ENCODE data around the gene PDE5A.

PDE5A gene

GRCh38 chr4:119626943-119627266, 1.7 kb downstream of the PDE5A start:
- Mint-ChIP-seq H3K27ac (no peak overlapping the region), H3K9me3 (ENCODE audit: low read depth) (no peaks in the 10 kb centered on the region), H3K27me3 (peaks cover 3% of the 10 kb centered on the region), H3K4me1 (ENCODE audit: low read depth) (peaks cover 17% of the 10 kb centered on the region), H3K4me3 (peak overlapping the region; percentile 87), H3K36me3 (no peaks in the 10 kb centered on the region)

GRCh38 chr4:119626420-119626819, 2.2 kb downstream of the PDE5A start:
- Mint-ChIP-seq H3K27ac (no peak overlapping the region), H3K27me3 (peaks cover 4% of the 10 kb centered on the region), H3K4me3 (peak overlapping the region; percentile 87), H3K9me3 (ENCODE audit: low read depth) (no peaks in the 10 kb centered on the region), H3K4me1 (ENCODE audit: low read depth) (peaks cover 17% of the 10 kb centered on the region), H3K36me3 (no peaks in the 10 kb centered on the region)

GRCh38 chr4:119625761-119626160, 2.8 kb downstream of the PDE5A start:
- Mint-ChIP-seq H3K27me3 (peaks cover 5% of the 10 kb centered on the region), H3K4me3 (no peak overlapping the region), H3K9me3 (ENCODE audit: low read depth) (no peaks in the 10 kb centered on the region), H3K4me1 (ENCODE audit: low read depth) (peaks cover 17% of the 10 kb centered on the region), H3K27ac (no peak overlapping the region), H3K36me3 (no peaks in the 10 kb centered on the region)

- no peak overlapping the region for H3K4me3 Mint-ChIP-seq
- H3K4me1 Mint-ChIP-seq (ENCODE audit: low read depth) = peaks cover 13% of the 10 kb centered on the region
- H3K9me3 Mint-ChIP-seq (ENCODE audit: low read depth) = no peaks in the 10 kb centered on the region
- no peak overlapping the region for H3K27ac Mint-ChIP-seq
- peaks cover 9% of the 10 kb centered on the region for H3K27me3 Mint-ChIP-seq
- no peaks in the 10 kb centered on the region for H3K36me3 Mint-ChIP-seq
These were observed 4.2 kb downstream of the PDE5A start for GRCh38 chr4:119624356-119624755.

GRCh38 chr4:119623025-119623424, 5.6 kb downstream of the PDE5A start:
- Mint-ChIP-seq H3K4me1 (ENCODE audit: low read depth) (peaks cover 8% of the 10 kb centered on the region), H3K4me3 (no peak overlapping the region), H3K36me3 (no peaks in the 10 kb centered on the region), H3K27me3 (peaks cover 10% of the 10 kb centered on the region), H3K9me3 (ENCODE audit: low read depth) (no peaks in the 10 kb centered on the region), H3K27ac (no peak overlapping the region)

GRCh38 chr4:119615068-119615719, 13.4 kb downstream of the PDE5A start:
- Mint-ChIP-seq H3K4me1 (ENCODE audit: low read depth) (no peaks in the 10 kb centered on the region), H3K9me3 (ENCODE audit: low read depth) (no peaks in the 10 kb centered on the region), H3K36me3 (peaks cover 2% of the 10 kb centered on the region), H3K27ac (no peak overlapping the region), H3K4me3 (no peak overlapping the region), H3K27me3 (peaks cover 3% of the 10 kb centered on the region)

- no peak overlapping the region for H3K4me3 Mint-ChIP-seq
- H3K27me3 Mint-ChIP-seq = peaks cover 13% of the 10 kb centered on the region
- no peaks in the 10 kb centered on the region for H3K4me1 Mint-ChIP-seq (ENCODE audit: low read depth)
- H3K27ac Mint-ChIP-seq = no peak overlapping the region
- no peaks in the 10 kb centered on the region for H3K9me3 Mint-ChIP-seq (ENCODE audit: low read depth)
- H3K36me3 Mint-ChIP-seq = no peaks in the 10 kb centered on the region
These were observed 24.3 kb downstream of the PDE5A start for GRCh38 chr4:119604266-119604665.

- no peak overlapping the region for H3K4me3 Mint-ChIP-seq
- no peaks in the 10 kb centered on the region for H3K4me1 Mint-ChIP-seq (ENCODE audit: low read depth)
- H3K27me3 Mint-ChIP-seq = peaks cover 15% of the 10 kb centered on the region
- peaks cover 4% of the 10 kb centered on the region for H3K36me3 Mint-ChIP-seq
- H3K27ac Mint-ChIP-seq = no peak overlapping the region
- H3K9me3 Mint-ChIP-seq (ENCODE audit: low read depth) = peaks cover 4% of the 10 kb centered on the region
These were observed 26.2 kb downstream of the PDE5A start for GRCh38 chr4:119602366-119602765.

GRCh38 chr4:119598521-119598920, 30.1 kb downstream of the PDE5A start:
- Mint-ChIP-seq H3K27ac (no peak overlapping the region), H3K9me3 (ENCODE audit: low read depth) (peaks cover 4% of the 10 kb centered on the region)

GRCh38 chr4:119597377-119597776, 31.2 kb downstream of the PDE5A start:
- H3K9me3 Mint-ChIP-seq (ENCODE audit: low read depth) = peaks cover 4% of the 10 kb centered on the region
- H3K36me3 Mint-ChIP-seq = peaks cover 4% of the 10 kb centered on the region
- H3K27ac Mint-ChIP-seq = no peak overlapping the region
- H3K27me3 Mint-ChIP-seq = peaks cover 7% of the 10 kb centered on the region
- H3K4me1 Mint-ChIP-seq (ENCODE audit: low read depth) = no peaks in the 10 kb centered on the region
- no peak overlapping the region for H3K4me3 Mint-ChIP-seq

More at GRCh38 chr4:119598521-119598920, 30.1 kb downstream of the PDE5A start:
- H3K4me3 Mint-ChIP-seq = no peak overlapping the region
- H3K4me1 Mint-ChIP-seq (ENCODE audit: low read depth) = no peaks in the 10 kb centered on the region
- H3K27me3 Mint-ChIP-seq = peaks cover 8% of the 10 kb centered on the region
- peaks cover 4% of the 10 kb centered on the region for H3K36me3 Mint-ChIP-seq

GRCh38 chr4:119593698-119594097, 34.9 kb downstream of the PDE5A start:
- H3K4me1 Mint-ChIP-seq (ENCODE audit: low read depth) = no peaks in the 10 kb centered on the region
- H3K36me3 Mint-ChIP-seq = peaks cover 4% of the 10 kb centered on the region
- peaks cover 5% of the 10 kb centered on the region for H3K27me3 Mint-ChIP-seq
- H3K9me3 Mint-ChIP-seq (ENCODE audit: low read depth) = no peaks in the 10 kb centered on the region
- no peak overlapping the region for H3K27ac Mint-ChIP-seq
- no peak overlapping the region for H3K4me3 Mint-ChIP-seq

- Mint-ChIP-seq H3K9me3 (ENCODE audit: low read depth) (no peaks in the 10 kb centered on the region), H3K27ac (no peak overlapping the region), H3K36me3 (no peaks in the 10 kb centered on the region), H3K4me3 (no peak overlapping the region), H3K27me3 (peaks cover 5% of the 10 kb centered on the region), H3K4me1 (ENCODE audit: low read depth) (no peaks in the 10 kb centered on the region)
These were observed 35.8 kb downstream of the PDE5A start for GRCh38 chr4:119592830-119593229.

- H3K9me3 Mint-ChIP-seq (ENCODE audit: low read depth) = no peaks in the 10 kb centered on the region
- no peak overlapping the region for H3K4me3 Mint-ChIP-seq
- no peaks in the 10 kb centered on the region for H3K36me3 Mint-ChIP-seq
- peaks cover 1% of the 10 kb centered on the region for H3K27me3 Mint-ChIP-seq
- no peak overlapping the region for H3K27ac Mint-ChIP-seq
- H3K4me1 Mint-ChIP-seq (ENCODE audit: low read depth) = no peaks in the 10 kb centered on the region
These were observed 39.4 kb downstream of the PDE5A start for GRCh38 chr4:119589165-119589564.

- Mint-ChIP-seq H3K9me3 (ENCODE audit: low read depth) (no peaks in the 10 kb centered on the region), H3K4me1 (ENCODE audit: low read depth) (no peaks in the 10 kb centered on the region), H3K27me3 (peaks cover 1% of the 10 kb centered on the region), H3K27ac (no peak overlapping the region), H3K4me3 (no peak overlapping the region), H3K36me3 (no peaks in the 10 kb centered on the region)
These were observed 40.8 kb downstream of the PDE5A start for GRCh38 chr4:119587796-119588195.

- Mint-ChIP-seq H3K27ac (no peak overlapping the region), H3K4me3 (no peak overlapping the region), H3K9me3 (ENCODE audit: low read depth) (peaks cover 4% of the 10 kb centered on the region)
These were observed 42.8 kb downstream of the PDE5A start for GRCh38 chr4:119585771-119586170.

GRCh38 chr4:119581190-119581873, 47.3 kb downstream of the PDE5A start:
- peaks cover 3% of the 10 kb centered on the region for H3K27me3 Mint-ChIP-seq
- H3K36me3 Mint-ChIP-seq = no peaks in the 10 kb centered on the region
- H3K4me3 Mint-ChIP-seq = no peak overlapping the region
- H3K9me3 Mint-ChIP-seq (ENCODE audit: low read depth) = peaks cover 4% of the 10 kb centered on the region
- H3K4me1 Mint-ChIP-seq (ENCODE audit: low read depth) = no peaks in the 10 kb centered on the region
- H3K27ac Mint-ChIP-seq = no peak overlapping the region

More at GRCh38 chr4:119585771-119586170, 42.8 kb downstream of the PDE5A start:
- H3K4me1 Mint-ChIP-seq (ENCODE audit: low read depth) = no peaks in the 10 kb centered on the region
- H3K36me3 Mint-ChIP-seq = no peaks in the 10 kb centered on the region
- peaks cover 1% of the 10 kb centered on the region for H3K27me3 Mint-ChIP-seq
